GM20431 (cell line): Measurements from ENCODE around the gene TIMM44.
"Not testable (repeated sequence)": the region's sequence is repeated elsewhere in the genome, so short reads cannot be mapped to it uniquely, and the experiment has no call there.

ENCODE experiments used
- in situ Hi-C: fragments of 300-500 bp; cut with MseI, MboI; formaldehyde crosslinking; loops from one replicate; pipeline ENCODE4 v1.15.0; 2020; ENCODE audit warnings: low sequenced_read_pairs; ENCODE audit not compliant: unreplicated experiment

TIMM44 gene

DNA sequence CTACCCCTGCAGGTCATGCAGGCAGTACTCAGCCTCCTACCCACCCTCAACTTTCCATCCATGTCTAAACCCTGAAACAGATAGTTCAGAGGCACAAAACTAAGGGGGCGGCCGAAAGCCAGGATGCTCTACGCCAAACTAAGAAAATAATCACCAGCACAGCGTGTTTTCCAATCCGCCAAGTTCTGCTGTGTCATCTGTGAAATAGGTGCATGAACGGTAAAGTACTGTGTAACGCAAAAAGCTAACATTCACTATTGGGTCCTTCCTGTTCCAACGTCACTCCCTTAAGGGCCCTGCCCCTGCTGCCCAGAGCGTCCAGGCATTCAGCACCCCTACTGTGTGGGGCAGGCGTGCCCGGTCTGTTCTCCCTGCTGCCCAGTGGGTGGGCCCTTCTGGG is 12.2 kb upstream of the TIMM44 start:
- in situ Hi-C loops: no loop called here

DNA sequence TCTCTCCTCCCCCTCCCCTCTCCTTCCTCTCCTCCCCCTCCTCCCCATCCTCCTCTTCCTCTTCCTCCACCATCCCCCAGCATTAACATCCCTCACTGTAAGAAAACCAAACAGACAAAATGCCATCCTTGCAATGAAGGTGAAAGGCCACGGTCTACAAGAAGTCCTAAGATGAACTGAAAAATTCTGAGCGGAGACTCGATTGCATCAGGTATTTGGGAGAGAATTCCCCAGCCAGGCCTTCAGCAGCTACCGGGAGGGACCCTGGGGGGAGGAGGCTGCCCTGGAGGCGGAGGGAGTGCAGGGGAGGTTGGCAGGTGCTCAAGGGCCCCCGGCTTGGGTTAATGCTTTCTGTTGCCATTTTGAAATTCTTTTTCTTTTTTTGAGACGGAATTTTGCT is 10.1 kb upstream of the TIMM44 start:
- in situ Hi-C loops: no loop called here

DNA sequence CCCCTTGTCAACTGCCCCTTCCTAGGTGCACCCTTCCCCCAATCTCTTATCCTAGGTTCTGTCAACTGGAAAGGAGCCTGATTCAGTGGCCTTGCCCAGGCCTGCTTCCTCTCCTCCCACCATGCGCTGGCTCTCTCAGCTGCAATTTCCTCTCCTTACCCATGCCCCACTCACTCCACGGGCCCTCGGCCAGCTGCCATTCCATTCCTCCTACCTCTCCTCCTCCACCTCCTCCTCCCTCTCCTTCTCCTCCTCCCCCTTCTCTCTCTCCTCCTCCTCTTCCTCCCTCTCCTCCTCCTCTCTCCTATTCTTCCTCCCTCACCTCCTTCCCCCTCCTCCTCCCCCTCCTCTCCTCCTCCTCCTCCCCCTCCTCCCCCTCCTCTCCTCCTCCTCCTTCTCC is 9.6 kb upstream of the TIMM44 start:
- in situ Hi-C loops: no loop called here

DNA sequence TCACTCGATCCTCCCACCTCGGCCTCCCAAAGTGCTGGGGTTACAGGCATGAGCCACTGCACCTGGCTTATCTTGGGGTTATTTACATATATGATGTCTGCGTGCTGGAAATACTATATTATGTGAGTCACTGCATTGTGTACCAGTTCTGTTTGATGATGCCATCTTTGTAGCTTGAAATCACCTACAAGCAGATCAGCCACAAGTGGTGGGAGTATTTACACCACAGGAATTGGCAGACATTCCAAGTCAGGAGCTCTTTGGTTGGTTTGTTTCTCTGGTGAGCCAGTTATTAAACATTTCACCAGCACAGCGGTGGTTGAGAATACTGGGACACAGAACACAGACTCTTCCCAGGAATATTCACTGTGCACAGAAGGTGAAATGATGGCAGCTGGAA is 4.5 kb upstream of the TIMM44 start:
- in situ Hi-C loops: no loop called here

DNA sequence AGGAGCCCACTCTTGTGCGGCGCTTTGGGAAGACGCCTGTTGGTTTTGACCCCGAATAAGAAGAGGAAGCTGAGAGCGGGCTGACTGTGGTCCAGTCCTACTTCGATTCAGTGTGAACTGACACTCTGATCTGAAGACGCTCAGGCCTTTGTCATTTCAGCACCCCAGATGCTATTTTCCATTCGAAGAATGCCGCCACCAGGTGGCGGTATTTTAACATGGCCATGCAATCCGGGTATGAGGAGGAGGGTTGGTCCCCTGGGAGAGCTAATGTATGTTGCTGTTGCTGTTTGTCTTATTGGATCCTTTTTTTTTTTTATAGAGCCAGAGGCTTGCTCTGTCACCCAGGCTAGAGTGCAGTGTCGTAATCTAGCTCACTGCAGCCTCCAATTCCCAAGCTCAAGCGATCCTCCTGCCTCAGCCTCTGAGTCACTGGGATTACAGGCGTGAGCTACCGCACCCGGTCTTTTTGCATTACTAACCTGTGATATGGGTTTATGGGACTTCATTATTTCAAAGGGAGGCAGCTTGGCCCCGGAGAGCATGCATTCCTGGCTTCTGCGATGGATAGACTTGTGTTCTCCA is 803 bp upstream of the TIMM44 start:
- in situ Hi-C loops: no loop called here

DNA sequence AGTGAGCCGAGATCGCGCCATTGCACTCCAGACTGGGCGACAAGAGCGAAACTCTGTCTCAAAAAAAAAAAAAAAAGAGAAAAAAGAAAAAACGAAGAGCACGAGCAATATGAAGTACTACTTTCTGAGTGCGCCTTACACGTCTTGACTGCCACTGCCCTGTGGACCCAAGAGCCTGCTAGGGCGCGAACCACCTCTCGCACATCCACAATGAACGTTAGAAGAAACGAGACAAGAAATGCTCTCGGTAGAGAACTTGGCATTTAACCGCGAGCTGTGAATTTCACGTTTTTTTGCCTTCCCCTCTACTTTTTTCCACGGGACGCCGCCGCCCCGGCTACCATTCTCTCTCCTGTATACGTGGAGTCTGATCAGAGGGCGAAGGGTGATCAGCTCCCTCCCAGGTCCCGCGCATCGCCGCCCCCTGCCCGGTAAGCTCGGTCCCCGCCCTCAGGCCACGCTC is 454 bp downstream of the TIMM44 start:
- in situ Hi-C loops: no loop called here

DNA sequence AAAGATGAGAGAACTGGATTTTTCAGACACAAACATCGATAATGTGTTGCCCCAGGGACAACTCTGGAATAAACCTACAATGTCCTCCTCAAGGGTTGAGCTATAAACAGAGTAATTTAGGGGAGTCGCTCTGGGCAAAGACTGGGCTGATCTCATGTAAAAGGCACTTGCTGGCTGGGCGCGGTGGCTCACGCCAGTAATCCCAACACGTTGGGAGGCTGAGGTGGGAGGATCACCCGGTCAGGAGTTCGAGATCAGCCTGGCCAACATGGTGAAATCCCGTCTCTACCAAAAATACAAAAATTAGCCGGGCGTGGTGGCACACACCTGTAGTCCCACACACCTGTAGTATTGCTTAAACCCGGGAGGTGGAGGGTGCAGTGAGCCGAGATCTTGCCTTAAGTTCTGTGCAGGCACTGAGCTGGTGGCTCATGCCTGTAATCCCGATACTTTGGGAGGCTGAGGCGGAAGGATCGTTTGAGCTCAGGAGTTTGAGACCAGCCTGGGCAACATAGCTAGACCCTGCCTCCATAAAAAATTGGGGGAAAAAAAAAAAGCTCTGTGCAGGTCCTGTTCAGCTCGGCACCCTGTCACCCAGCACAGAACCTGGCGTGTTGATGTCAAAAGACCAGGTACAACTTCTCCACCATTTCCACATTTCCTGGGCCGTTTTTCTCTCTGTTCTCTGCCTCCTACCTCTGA is 1.4 kb downstream of the TIMM44 start:
- in situ Hi-C loops: no loop called here

DNA sequence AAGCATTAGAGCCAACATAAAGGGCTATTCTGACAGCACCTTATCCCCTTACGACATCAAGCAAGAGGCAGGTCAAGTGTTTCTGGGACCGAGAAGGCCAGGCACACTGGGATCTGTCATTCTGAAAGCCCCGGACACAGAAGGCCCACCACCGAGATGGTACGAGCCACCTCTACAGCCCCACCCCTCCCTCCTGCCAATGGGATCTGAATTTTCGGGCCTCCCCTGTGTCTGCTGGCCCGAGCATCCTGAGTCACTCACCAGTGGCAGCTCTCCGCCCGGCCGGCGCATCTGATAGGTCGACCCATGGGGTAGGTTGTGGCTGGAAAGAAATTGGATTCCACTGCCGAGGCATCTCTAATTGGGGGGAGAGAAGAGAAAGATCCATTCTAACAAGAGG is 2.6 kb downstream of the TIMM44 start:
- in situ Hi-C loops: no loop called here

DNA sequence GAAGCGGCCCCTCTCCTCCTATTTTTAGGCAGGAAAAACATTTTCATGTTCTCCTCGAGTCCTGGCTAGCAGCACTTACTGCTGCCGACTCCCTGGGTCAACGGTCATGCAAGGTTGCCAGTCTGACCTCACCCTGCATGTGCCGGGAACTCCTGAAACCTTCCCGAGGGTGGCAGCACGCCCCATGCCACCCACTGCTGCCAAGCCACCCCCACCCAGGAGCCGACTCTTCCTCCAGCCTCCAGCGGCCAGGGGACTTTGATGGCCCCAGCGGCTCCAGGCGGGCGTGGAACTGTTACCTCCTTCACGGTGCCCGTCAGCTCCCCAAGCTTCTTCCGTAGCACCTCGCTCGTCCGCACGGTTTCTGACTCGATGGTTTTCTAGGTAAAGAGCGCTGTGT is 8.7 kb downstream of the TIMM44 start:
- in situ Hi-C loops: no loop called here

DNA sequence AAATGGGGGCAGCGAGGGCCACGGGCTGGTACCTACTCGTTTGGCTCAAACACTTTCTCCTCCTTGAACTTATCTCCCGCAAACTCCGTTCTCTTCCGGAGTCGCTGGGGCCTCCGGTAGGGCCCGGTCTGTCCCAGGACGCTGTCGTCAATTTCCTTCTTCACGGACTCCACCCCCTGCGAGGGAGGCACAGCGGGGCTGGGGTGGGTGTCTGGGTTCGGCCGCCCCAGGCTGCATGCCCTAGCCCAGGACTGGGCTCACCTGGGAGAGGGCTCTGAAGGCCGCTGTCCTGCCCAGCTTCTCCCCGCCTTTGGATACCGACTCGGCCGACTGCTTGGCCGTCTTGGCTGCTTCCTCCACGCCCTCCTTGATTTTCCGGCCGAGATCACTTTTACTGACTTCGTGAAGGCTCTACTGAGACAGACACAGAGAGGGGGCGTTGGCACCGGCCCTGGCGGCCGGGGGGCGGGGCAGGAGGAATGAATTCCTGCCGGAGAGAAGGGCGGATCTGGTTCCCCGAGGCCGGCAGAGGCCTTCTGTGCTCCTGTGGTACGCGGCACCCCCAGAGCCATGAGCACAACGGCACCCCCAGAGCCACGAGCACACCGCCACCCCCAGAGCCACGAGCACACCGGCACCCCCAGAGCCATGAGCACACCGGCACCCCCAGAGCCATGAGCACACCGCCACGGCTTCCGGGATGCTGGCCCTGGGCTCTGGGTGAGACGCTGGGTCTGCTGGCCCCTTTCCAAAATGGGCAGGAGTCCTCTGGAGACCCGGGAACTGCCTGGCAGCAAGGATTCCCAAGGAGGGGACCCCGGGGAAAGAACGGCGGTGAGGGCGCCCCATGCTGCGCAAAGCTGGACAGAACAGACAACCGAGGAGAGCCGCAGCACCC is 9.4 kb downstream of the TIMM44 start:
- in situ Hi-C loops: no loop called here

DNA sequence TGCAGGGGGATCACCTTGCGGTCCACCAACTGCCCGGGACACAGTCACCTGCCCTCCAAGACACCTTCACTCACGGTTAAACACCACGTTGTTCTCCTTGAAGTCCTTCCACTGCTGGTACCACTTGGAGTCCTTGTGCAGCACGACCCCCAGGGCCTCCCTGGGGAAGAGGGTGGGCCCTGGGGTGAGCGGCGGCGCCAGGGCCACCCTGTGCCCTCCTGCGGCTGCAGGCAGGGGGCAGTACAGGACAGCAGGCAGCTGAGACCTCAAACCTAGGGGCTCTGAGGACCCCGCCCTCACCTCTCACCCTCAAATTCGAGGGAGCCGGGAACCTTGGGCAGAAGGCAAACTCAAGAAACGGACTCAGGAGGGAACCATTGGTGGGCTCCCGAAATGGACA is 10.1 kb downstream of the TIMM44 start:
- in situ Hi-C loops: no loop called here

DNA sequence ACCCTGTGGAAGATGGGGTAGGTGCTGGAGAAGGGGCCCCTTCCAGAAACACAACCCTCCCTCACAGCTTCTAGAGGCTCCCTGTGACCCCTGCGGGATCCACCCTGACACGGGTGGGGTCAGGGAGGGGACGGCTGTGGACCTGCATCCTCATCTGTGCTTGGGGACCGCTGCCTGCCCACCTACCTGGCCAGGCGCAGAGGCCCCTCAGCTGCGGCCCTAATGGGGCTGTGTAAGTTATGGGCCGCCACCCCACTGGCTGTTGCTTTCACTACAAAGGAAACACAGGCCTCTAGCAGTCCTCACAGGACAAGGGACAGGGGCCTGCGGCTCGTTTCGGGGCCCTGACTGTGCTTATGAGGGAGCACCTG is 10.6 kb downstream of the TIMM44 start:
- in situ Hi-C loops: no loop called here

DNA sequence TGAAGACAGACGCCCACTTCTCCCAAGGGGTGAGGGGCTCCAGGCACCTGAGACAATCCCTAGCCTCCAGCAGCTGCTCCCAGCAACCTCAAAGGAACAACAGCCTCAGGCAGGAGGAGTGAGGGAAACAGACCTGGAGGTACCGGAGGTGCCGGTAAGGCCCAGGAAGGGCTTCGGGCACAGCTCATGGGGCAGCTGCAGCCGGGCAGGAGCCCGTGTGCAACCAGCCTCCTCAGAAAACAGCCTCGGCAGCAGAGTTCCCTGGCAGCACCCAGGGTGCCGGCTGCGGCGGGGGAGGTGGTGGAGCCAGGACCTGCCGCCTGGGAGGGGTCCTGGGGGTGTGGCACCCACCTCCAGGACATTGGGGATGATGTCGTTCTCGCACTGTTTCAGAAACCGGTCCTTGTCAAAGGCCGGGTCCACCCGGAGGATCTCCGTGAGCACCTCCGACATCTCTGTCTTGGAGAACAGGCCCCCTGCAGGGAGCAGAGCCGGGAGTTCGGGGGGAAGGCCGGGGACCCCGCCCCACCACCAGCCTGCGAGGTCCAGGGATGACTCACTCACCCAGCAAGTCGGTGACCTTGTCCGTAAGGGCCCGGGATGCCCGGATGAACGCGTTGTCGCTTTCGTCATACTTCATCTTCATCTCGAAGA is 11.1 kb downstream of the TIMM44 start:
- in situ Hi-C loops: no loop called here

DNA sequence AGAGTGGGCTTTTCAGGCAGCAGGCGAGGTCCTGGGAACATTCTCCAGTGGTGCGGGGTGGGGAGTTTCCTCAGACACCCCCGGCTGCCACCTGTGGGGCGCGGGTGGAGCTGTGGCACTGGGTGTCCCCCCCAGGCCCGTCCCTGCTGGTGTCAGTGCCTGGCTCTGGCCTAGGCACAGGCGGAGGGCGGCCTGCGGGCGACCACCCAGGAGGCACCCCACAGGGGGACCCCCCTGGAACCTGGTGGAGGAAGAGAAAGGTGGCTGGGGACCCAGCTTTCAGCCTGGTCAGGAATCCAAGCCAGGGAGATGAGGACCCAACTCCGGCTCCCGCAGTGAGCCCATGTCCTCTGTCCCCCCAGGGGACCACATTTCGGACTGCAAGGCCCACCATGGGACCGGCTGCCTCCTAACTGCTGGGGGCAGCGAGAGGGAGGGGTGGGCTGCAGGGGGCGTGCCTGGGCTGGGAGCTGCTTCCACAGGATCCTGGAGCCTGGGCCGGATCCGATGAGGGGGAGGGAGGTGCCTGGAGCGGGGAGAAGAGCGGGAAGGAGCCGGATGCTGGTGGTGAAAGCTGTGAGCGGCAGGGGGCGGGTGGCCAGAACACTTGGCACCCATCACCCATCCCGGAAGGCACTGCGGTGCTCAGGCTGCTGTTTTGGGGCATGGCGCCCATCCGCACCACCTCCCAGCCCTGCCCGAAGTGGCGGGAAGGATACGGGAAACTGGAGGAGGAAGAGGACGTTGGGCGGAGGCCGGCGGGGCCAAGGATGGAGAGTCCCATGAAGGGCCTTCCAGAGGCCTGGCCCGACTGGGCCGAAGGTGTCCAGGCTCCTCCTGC is 12.0 kb downstream of the TIMM44 start:
- in situ Hi-C loops: no loop called here

DNA sequence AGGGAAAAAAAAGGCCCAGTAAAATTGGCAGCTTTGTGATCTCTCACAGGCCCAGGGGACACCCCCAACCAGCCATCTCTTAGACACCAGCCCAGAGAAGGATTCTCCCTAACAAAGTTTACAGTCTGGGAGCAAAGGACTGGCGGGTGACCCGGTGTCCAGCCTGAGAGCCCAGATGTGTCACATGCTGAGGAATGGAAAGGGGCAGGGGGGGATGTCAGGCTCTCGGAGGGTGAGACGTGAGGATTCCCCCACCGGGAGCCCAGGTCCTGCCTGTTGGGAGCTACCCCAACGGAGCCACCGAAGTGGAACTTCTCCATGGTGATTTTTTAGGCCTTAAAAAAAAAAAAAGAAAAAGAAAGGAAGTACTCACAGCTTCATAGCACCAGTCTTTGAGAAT is 12.7 kb downstream of the TIMM44 start:
- in situ Hi-C loops: no loop called here

DNA sequence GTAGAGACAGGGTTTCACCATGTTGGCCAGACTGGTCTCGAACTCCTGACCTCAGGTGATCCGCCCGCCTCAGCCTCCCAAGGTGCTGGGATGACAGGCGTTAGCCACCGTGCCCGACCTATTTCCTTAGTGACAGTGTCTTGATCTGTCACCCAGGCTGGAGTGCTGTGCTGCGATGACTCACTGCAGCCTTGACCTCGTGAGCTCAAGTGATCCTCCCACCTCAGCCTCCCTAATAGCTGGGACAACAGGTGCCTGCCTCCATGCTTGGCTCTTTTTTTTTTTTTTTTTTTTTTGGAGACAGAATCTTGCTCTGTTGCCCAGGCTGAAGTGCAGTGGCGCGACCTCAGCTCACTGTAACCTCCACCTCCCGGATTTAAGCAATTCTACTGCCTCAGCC is 13.4 kb downstream of the TIMM44 start:
- in situ Hi-C loops: not testable (repeated sequence)

DNA sequence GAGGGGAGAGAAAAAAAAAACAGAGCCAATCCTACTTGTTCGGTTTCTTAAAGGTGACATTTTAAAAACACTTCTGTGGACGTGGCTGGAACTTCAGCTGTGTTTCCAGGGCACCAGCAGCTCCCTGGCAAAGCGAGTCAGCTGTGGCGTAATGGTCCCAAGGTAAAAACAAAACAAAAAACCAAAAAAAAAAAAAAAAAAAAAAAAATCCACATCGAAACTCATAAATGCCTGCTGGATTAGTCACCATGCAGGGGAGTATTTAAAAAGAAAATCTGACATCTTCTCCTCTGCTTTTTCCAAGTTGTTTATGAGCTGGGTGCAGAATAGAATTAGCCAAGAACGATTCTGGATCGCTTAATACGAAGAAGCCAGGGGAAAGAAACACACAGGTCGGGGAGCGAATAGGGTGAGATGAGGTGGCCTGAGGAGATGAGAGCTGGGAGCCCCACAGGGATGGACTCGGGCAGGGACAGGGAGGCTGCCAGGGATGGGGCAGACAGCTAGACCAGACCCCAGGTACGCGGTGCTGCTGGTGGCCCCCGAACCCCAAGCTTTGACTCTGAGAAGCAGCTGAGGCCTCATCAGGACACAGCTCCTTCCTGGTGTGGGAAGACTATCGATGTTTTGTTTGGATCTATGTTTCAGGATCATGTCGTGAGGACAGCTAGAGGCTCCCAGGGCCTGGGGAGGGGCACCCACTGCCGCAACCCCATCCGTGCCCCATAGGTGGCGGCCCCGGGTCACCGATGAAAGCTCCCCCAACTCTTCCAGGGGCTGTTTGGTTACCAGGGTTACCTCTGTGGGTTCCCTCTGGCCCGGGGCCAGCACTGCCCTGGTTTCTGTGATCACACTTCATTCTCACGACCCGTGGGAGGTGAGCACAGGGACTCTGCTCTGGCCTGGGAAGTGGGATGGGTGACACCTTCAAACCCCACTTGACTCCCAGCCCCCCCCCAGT is 14.4 kb downstream of the TIMM44 start:
- in situ Hi-C loops: no loop called here

DNA sequence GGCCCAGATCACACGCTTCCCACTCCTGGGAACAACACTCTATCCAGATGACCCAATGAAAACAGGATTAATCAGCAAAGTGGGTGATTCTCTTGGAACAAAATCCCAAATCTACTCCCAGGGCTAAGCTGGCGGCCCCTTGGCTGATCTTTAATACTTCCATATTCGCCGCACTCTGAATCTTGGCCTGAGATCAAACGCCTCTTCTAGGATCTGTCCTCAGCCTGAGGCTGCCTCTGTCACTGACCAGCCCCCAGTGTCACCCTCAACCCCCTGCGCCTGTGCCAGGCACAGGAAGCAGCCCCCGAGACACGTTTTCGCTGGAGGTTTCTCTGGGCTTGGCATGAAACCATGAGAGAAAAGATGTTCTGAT is 15.1 kb downstream of the TIMM44 start:
- in situ Hi-C loops: no loop called here
